Mammary epithelial cell (primary cell): Measurements from ENCODE around the gene NRDC.

Source experiments
- CTCF ChIP-seq, 2 donors: IDR thresholded peaks in 1 of 2; conservative IDR thresholded peaks in 1 of 2; 2 replicates each; pipeline ENCODE4 v1.5.1; 2011 to 2012; ENCODE audit warnings: inconsistent platforms in 2 of 2, low read length in 2 of 2, mild to moderate bottlenecking in 2 of 2, control low read depth in 1 of 2, low read depth in 1 of 2; ENCODE audit not compliant: insufficient read depth in 1 of 2; ENCODE audit errors: extremely low read depth in 1 of 2
- EZH2 ChIP-seq: IDR thresholded peaks from 2 replicates; pipeline ENCODE4 v1.6.1; 2012; ENCODE audit warnings: low read length, inconsistent platforms, borderline replicate concordance

- TF ChIP-seq CTCF (conservative IDR thresholded peaks at IDR 0.05 in 1 of 2, IDR thresholded peaks at IDR 0.05 in 1 of 2; ENCODE audit: extremely low read depth in 1 of 2, insufficient read depth in 1 of 2, low read depth in 1 of 2, low read length in 2 of 2) (no peak), EZH2 (no peak)
Measured at GRCh38 chr1:51789342-51789741, 89.2 kb downstream of the NRDC start.
